ENCODE results near the gene ATAD1. TPM values are rescaled to one million over a fixed set of nuclear protein-coding genes. Genes with fewer than 3 reads are reported as not detected.

ATAD1 gene
- total and polyA plus RNA-seq, 9 of the 15 experiments (the other 6 are each of a cell fraction or from before 2014, with no cell fraction given) = 11.3 to 33.8 (median 27.3) TPM

DNA sequence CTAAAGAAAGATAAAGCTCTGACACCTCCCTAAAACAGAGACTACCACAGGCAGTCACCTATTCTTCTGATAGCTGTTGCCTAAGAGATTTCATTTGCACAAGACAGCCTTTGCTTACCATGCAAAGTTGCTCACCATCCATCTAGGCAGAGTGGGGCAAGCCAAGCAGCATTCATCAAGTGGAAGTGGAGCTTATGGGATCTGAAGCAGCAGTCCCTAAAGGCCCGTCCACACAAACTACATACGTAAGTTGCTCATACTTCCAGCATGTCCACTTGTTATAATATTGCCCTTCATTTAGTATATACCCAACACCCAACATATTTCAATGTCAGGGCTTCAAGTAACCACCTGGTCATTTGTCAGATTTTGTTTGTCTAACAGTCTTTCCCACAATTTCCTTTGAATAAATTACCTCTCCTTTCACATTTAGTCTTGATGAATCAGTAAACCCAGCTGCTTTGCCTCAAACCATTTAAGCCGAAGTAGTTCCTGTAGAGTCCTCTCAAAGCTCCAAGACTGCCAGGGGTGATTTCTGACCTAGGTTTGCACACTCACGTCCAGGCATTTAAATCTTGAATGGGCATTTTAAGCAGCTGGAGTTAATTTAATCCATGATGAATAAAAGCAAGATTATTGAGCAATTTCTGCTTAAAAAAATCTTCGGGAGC is 67.9 kb downstream of the ATAD1 start:
- POLR2A ChIA-PET = interaction anchor here (0.6 to 1.4 kb wide), 3 partner anchors 10 to 220 kb away, joined by 4 to 5 read pairs (median 4); no protein-coding TSS in a partner anchor
- Histone ChIP-seq H3K9ac (ENCODE audit: insufficient read depth in 1 of 2, low read depth in 2 of 2, low read length in 2 of 2) (no peak overlapping the region), H3K9me1 (ENCODE audit: control insufficient read depth, insufficient read depth, low read length) (no peaks in the 10 kb centered on the region), H3K9me3 (replicated peaks; ENCODE audit: control insufficient read depth, insufficient read depth, low read depth, low read length) (no peaks in the 10 kb centered on the region), H3K79me2 (ENCODE audit: control insufficient read depth, insufficient read depth, low read length) (no peaks in the 10 kb centered on the region), H3K27ac (ENCODE audit: extremely low read depth, low read depth, low read length) (no peak overlapping the region), H4K20me1 (replicated peaks; ENCODE audit: control insufficient read depth, insufficient read depth, low read length) (no peaks in the 10 kb centered on the region), H3K4me3 (no peak overlapping the region), H3K4me2 (ENCODE audit: insufficient read depth, low read length) (no peak overlapping the region), H3K36me3 (ENCODE audit: control insufficient read depth, insufficient read depth, low read length) (peaks cover 23% of the 10 kb centered on the region), H3K27me3 (ENCODE audit: control insufficient read depth in 2 of 2, insufficient read depth in 2 of 2, low read length in 2 of 2) (no peaks in the 10 kb centered on the region), H3K4me1 (replicated peaks in 1 of 2; ENCODE audit: control insufficient read depth in 2 of 2, insufficient read depth in 2 of 2, low read length in 2 of 2) (no peaks in the 10 kb centered on the region), H2AFZ (ENCODE audit: low read depth, low read length) (no peak overlapping the region)
- CTCF ChIA-PET (ENCODE audit: low intra/inter-chr PET ratio) = no interaction called here
- 45% methylated on average over 5 of the region's 5 CpGs for WGBS (ENCODE audit: insufficient coverage, low coverage, missing lambda C conversion rate)
- no peak for DNase-seq (ENCODE audit: extremely low read depth in 1 of 4, low spot score in 3 of 4)
- in situ Hi-C loops (cut with MboI) (no loop called here), intact Hi-C loops (cut with micrococcal nuclease) (no loop called here)
- BruUV-seq (replicated peaks) = TSS peak; percentile 17
- TF ChIP-seq ZNF316 (IDR thresholded peaks at IDR 0.05) = no peak
- no peak for TF ChIP-seq RBM25 (IDR thresholded peaks at IDR 0.05; ENCODE audit: low read depth, low read length, severe bottlenecking)
- peak; percentile 30; the same call in 1 of the 2 replicates for TF ChIP-seq POLR2A (conservative IDR thresholded peaks at IDR 0.05)
- TF ChIP-seq HDAC3 (IDR thresholded peaks at IDR 0.05; ENCODE audit: borderline replicate concordance, partially characterized antibody) = no peak
- TF ChIP-seq HCFC1 (IDR thresholded peaks at IDR 0.05; ENCODE audit: low read depth, low read length) = no peak
- TF ChIP-seq POLR2AphosphoS2 (IDR thresholded peaks at IDR 0.05; ENCODE audit: low read length) = 0 out of 2 replicates have a peak, but pooled peaks have one; percentile 8
- no peak for TF ChIP-seq RB1 (IDR thresholded peaks at IDR 0.05; ENCODE audit: low read depth)
- no peak for TF ChIP-seq NCOA6 (IDR thresholded peaks at IDR 0.05)
- TF ChIP-seq ZNF436 (CRISPR knock-in tag; IDR thresholded peaks at IDR 0.05) = no peak
- no peak for TF ChIP-seq SREBF1 (IDR thresholded peaks at IDR 0.05; ENCODE audit: borderline replicate concordance, low read depth, low read length)
- TF ChIP-seq, protein P1, sequence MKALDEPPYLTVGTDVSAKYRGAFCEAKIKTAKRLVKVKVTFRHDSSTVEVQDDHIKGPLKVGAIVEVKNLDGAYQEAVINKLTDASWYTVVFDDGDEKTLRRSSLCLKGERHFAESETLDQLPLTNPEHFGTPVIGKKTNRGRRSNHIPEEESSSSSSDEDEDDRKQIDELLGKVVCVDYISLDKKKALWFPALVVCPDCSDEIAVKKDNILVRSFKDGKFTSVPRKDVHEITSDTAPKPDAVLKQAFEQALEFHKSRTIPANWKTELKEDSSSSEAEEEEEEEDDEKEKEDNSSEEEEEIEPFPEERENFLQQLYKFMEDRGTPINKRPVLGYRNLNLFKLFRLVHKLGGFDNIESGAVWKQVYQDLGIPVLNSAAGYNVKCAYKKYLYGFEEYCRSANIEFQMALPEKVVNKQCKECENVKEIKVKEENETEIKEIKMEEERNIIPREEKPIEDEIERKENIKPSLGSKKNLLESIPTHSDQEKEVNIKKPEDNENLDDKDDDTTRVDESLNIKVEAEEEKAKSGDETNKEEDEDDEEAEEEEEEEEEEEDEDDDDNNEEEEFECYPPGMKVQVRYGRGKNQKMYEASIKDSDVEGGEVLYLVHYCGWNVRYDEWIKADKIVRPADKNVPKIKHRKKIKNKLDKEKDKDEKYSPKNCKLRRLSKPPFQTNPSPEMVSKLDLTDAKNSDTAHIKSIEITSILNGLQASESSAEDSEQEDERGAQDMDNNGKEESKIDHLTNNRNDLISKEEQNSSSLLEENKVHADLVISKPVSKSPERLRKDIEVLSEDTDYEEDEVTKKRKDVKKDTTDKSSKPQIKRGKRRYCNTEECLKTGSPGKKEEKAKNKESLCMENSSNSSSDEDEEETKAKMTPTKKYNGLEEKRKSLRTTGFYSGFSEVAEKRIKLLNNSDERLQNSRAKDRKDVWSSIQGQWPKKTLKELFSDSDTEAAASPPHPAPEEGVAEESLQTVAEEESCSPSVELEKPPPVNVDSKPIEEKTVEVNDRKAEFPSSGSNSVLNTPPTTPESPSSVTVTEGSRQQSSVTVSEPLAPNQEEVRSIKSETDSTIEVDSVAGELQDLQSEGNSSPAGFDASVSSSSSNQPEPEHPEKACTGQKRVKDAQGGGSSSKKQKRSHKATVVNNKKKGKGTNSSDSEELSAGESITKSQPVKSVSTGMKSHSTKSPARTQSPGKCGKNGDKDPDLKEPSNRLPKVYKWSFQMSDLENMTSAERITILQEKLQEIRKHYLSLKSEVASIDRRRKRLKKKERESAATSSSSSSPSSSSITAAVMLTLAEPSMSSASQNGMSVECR (CRISPR knock-in tag; IDR thresholded peaks at IDR 0.05) = no peak
- ATAC-seq = peak; percentile 63
- no peak for FAIRE-seq
